IMR-90 (cell line): ENCODE results near the gene ANTXR1. TPM values are rescaled to one million over a fixed set of nuclear protein-coding genes. Genes with fewer than 3 reads are reported as not detected.

Experiments
- ATAC-seq: fragments of 200-7000 bp; cut with Tn5 transposase; 2 replicates; pipeline ENCODE4 v1.9.1; 2020; ENCODE audit warnings: low read depth, mild to moderate bottlenecking, moderate library complexity
- BruUV-seq: library from RNA; stranded (reverse); fragments of 400-500 nt; replicated peaks from 2 replicates; lab custom pipeline; 2021; lab: Mats Ljungman, UMichigan
- CTCF ChIA-PET: fragments of 300-600 bp; formaldehyde crosslinking; extraction: SDS; loops from one replicate; lab custom pipeline; 2021; ENCODE audit warnings: antibody characterized with exemption; lab: Yijun Ruan, JAX
- POLR2A ChIA-PET: fragments of 300-600 bp; sonication (Branson Sonifier 250); formaldehyde crosslinking; loops from one replicate; lab custom pipeline; 2022; ENCODE audit warnings: antibody characterized with exemption; ENCODE audit not compliant: unreplicated experiment; lab: Charles Lee
- DNase-seq: peaks from one replicate; pipeline ENCODE4 v3.0.0; 2013
- H2AFZ ChIP-seq: replicated peaks from 2 replicates; pipeline ENCODE3; 2013; ENCODE audit warnings: low read length, mild to moderate bottlenecking; ENCODE audit not compliant: poor library complexity
- H2AK5ac ChIP-seq: 2 replicates; pipeline ENCODE4 v1.6.1; 2013; ENCODE audit warnings: low read depth, low read length, inconsistent platforms
- H2AK9ac ChIP-seq: replicated peaks from 2 replicates; pipeline ENCODE3; 2013; ENCODE audit warnings: mild to moderate bottlenecking, low read depth, low read length, moderate library complexity; ENCODE audit not compliant: poor library complexity
- H2BK120ac ChIP-seq: 2 replicates; pipeline ENCODE4 v1.6.1; 2013; ENCODE audit warnings: low read depth, low read length, inconsistent platforms
- H2BK15ac ChIP-seq: 3 replicates; pipeline ENCODE4 v1.6.1; 2013; ENCODE audit warnings: low read depth, low read length, inconsistent platforms
- H2BK20ac ChIP-seq: 2 replicates; pipeline ENCODE4 v1.6.1; 2013; ENCODE audit warnings: low read depth, mild to moderate bottlenecking, inconsistent platforms, low read length, moderate library complexity
- H2BK5ac ChIP-seq: 2 replicates; pipeline ENCODE4 v1.6.1; 2013; ENCODE audit warnings: mild to moderate bottlenecking, low read depth, low read length, inconsistent platforms; ENCODE audit not compliant: poor library complexity, severe bottlenecking
- H3K14ac ChIP-seq: replicated peaks from 2 replicates; pipeline ENCODE4 v1.6.1; 2013; ENCODE audit warnings: low read depth, low read length, inconsistent platforms
- H3K18ac ChIP-seq: 2 replicates; pipeline ENCODE4 v1.6.1; 2013; ENCODE audit warnings: low read depth, low read length, control low read depth
- H3K23ac ChIP-seq: 2 replicates; pipeline ENCODE4 v1.6.1; 2013; ENCODE audit warnings: low read depth, low read length, inconsistent platforms
- H3K27ac ChIP-seq: 2 replicates; pipeline ENCODE4 v1.5.1; 2013; ENCODE audit warnings: mild to moderate bottlenecking, control low read depth, low read length; ENCODE audit not compliant: insufficient read depth
- H3K27me3 ChIP-seq: 2 replicates; pipeline ENCODE4 v1.6.1; 2013; ENCODE audit warnings: low read length; ENCODE audit not compliant: control insufficient read depth, insufficient read depth
- H3K36me3 ChIP-seq: 2 replicates; pipeline ENCODE4 v1.6.1; 2013; ENCODE audit warnings: low read length, mixed read lengths; ENCODE audit not compliant: control insufficient read depth, insufficient read depth
- H3K4ac ChIP-seq: 2 replicates; pipeline ENCODE4 v1.6.1; 2013; ENCODE audit warnings: low read depth, low read length, inconsistent platforms
- H3K4me1 ChIP-seq: 2 replicates; pipeline ENCODE4 v1.6.1; 2013; ENCODE audit warnings: low read length, mixed read lengths; ENCODE audit not compliant: control insufficient read depth, insufficient read depth
- H3K4me2 ChIP-seq: 2 replicates; pipeline ENCODE4 v1.6.1; 2013; ENCODE audit warnings: low read depth, mild to moderate bottlenecking, control low read depth, low read length, moderate library complexity
- H3K4me3 ChIP-seq: 2 replicates; pipeline ENCODE4 v1.5.1; 2013; ENCODE audit warnings: low read depth, mild to moderate bottlenecking, control low read depth, low read length, moderate library complexity; ENCODE audit not compliant: insufficient read depth
- H3K56ac ChIP-seq: 2 replicates; pipeline ENCODE4 v1.6.1; 2013; ENCODE audit warnings: low read length, inconsistent platforms; ENCODE audit not compliant: insufficient read depth; ENCODE audit errors: extremely low read depth
- H3K79me1 ChIP-seq, 2 experiments: 2 replicates each; pipeline ENCODE4 v1.6.1; 2013; ENCODE audit warnings: low read length in 2 of 2, inconsistent platforms in 1 of 2, low read depth in 1 of 2
- H3K9ac ChIP-seq: 2 replicates; pipeline ENCODE4 v1.6.1; 2013; ENCODE audit warnings: low read depth, low read length, control low read depth
- H3K9me1 ChIP-seq: 2 replicates; pipeline ENCODE4 v1.6.1; 2013; ENCODE audit warnings: low read length, inconsistent platforms; ENCODE audit not compliant: insufficient read depth
- H3K9me3 ChIP-seq: 2 replicates; pipeline ENCODE4 v1.6.1; 2013; ENCODE audit warnings: low read length; ENCODE audit not compliant: control insufficient read depth, insufficient read depth
- H4K20me1 ChIP-seq: 2 replicates; pipeline ENCODE4 v1.6.1; 2013; ENCODE audit warnings: low read length, inconsistent platforms; ENCODE audit not compliant: insufficient read depth
- H4K5ac ChIP-seq: 2 replicates; pipeline ENCODE4 v1.6.1; 2013; ENCODE audit warnings: mild to moderate bottlenecking, low read depth, low read length, control low read depth
- H4K8ac ChIP-seq, 2 experiments: 2 replicates each; pipeline ENCODE4 v1.6.1; 2013; ENCODE audit warnings: low read depth in 2 of 2, low read length in 2 of 2, control low read depth in 1 of 2, inconsistent platforms in 1 of 2
- H4K91ac ChIP-seq: 2 replicates; pipeline ENCODE4 v1.6.1; 2013; ENCODE audit warnings: low read depth, low read length, inconsistent platforms; ENCODE audit not compliant: insufficient read depth
- CEBPB ChIP-seq: IDR thresholded peaks from 2 replicates; pipeline ENCODE4 v1.6.1; 2012; ENCODE audit warnings: low read depth, low read length, improper control_type of control experiment
- CHD1 ChIP-seq: IDR thresholded peaks from 2 replicates; pipeline ENCODE4 v1.6.1; 2012; ENCODE audit warnings: low read depth, low read length, improper control_type of control experiment
- MAFK ChIP-seq: IDR thresholded peaks from 2 replicates; pipeline ENCODE4 v1.6.1; 2012; ENCODE audit warnings: low read depth, low read length, improper control_type of control experiment
- MXI1 ChIP-seq: IDR thresholded peaks from 2 replicates; pipeline ENCODE4 v1.6.1; 2012; ENCODE audit warnings: low read depth, mild to moderate bottlenecking, low read length, moderate library complexity, borderline replicate concordance
- NFE2L2 ChIP-seq: fragments of 150-350 bp; IDR thresholded peaks from 2 replicates; pipeline ENCODE4 v1.6.1; 2016; ENCODE audit warnings: low read depth, mild to moderate bottlenecking, low read length
- POLR2A ChIP-seq: IDR thresholded peaks from 2 replicates; pipeline ENCODE4 v1.6.1; 2012; ENCODE audit warnings: mild to moderate bottlenecking, low read depth, low read length
- WGBS, 2 experiments: methylation state at CpG; one replicate each; pipeline versions ENCODE4 v1.1.5 to v1.1.7; 2013; ENCODE audit warnings: missing lambda C conversion rate in 2 of 2; ENCODE audit not compliant: insufficient read length in 1 of 2; ENCODE audit errors: extremely low coverage in 2 of 2; 5-methylcytosine and 5-hydroxymethylcytosine counted together
- dilution Hi-C: fragments of 300-500 bp; cut with HindIII; formaldehyde crosslinking; loops from one replicate; pipeline ENCODE4 v1.14.3; 2018; ENCODE audit warnings: low sequenced_read_pairs; ENCODE audit not compliant: unreplicated experiment
- in situ Hi-C: fragments of 300-500 bp; cut with MboI; formaldehyde crosslinking; loops from 3 replicates; pipeline ENCODE4 v1.14.3; 2019; ENCODE audit warnings: low sequenced_read_pairs, inconsistent platforms, mixed read lengths
- intact Hi-C: fragments of 100-400 bp; cut with micrococcal nuclease; formaldehyde crosslinking; loops from 2 replicates; pipeline ENCODE4 v1.10.0; 2022
- polyA plus RNA-seq, 3 experiments: library from polyadenylated mRNA; depleted of rRNA; stranded (reverse); fragments of >200 nt; gene quantifications; 2 replicates each; pipeline ENCODE4 v1.2.3, GENCODE V29; 2012; ENCODE audit warnings: low replicate concordance in 1 of 3
- total RNA-seq: library from RNA; depleted of rRNA; stranded (reverse); fragments of >200 nt; gene quantifications from 2 replicates; pipeline ENCODE4 v1.2.3, GENCODE V29; 2012
- TF ChIP-seq, protein P1 (sequence below): fragments of 150-350 bp; IDR thresholded peaks from 2 replicates; pipeline ENCODE4 v1.6.1; 2017; ENCODE audit warnings: mild to moderate bottlenecking, antibody characterized with exemption, low read length, low read depth

ANTXR1 gene
- total and polyA plus RNA-seq, 2 of the 4 experiments (the other 2 are of a cell fraction): 27.2 to 36.9 TPM

DNA sequence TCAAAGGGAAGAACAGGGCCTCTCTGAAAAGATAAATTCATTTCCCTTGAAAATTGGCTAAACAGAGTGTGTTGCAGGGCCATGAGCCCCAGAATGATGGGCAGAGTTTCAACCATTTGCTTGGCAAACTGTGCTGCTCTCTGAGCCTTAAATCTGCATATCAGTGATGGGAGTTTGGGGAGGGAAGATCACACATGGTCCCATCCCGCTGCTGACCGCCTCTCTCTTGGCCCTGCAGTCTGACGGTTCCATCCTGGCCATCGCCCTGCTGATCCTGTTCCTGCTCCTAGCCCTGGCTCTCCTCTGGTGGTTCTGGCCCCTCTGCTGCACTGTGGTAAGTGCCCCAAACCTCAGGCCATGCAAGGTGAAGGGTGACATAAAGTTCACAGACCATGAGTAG lies 139.0 kb downstream of the ANTXR1 start:
- Histone ChIP-seq H2AFZ (no peak overlapping the region), H2AK5ac (peak overlapping the region; percentile 54), H3K18ac (peak overlapping the region; percentile 34; the same call in 1 of the 2 replicates), H2BK20ac (no peak overlapping the region), H4K20me1 (no peaks in the 10 kb centered on the region), H3K56ac (no peak overlapping the region), H3K14ac (no peak overlapping the region), H4K5ac (no peak overlapping the region), H3K27me3 (no peaks in the 10 kb centered on the region), H3K36me3 (peaks cover 49% of the 10 kb centered on the region), H4K91ac (no peak overlapping the region), H2BK15ac (no peak overlapping the region), H3K27ac (peak overlapping the region; percentile 9; the same call in 1 of the 2 replicates), H4K8ac (peak overlapping the region in 1 of 2 experiments; percentile 23; a peak in 1 of 4 replicates), H2BK5ac (no peak overlapping the region), H3K9me3 (no peaks in the 10 kb centered on the region), H3K4me1 (peaks cover 30% of the 10 kb centered on the region), H3K23ac (no peak overlapping the region), H3K9ac (no peak overlapping the region), H2BK120ac (no peak overlapping the region), H3K79me1 (peaks cover 10 to 43% of the 10 kb centered on the region in 2 experiments; a peak in 3 of 4 replicates), H2AK9ac (no peak overlapping the region), H3K4me2 (no peak overlapping the region), H3K4ac (no peak overlapping the region), H3K4me3 (no peak overlapping the region), H3K9me1 (peaks cover 28% of the 10 kb centered on the region)
- TF ChIP-seq MAFK: no peak
- no peak for TF ChIP-seq CEBPB
- TF ChIP-seq MXI1: no peak
- TF ChIP-seq CHD1: no peak
- no peak for TF ChIP-seq NFE2L2
- TF ChIP-seq POLR2A: no peak
- TF ChIP-seq, protein P1, sequence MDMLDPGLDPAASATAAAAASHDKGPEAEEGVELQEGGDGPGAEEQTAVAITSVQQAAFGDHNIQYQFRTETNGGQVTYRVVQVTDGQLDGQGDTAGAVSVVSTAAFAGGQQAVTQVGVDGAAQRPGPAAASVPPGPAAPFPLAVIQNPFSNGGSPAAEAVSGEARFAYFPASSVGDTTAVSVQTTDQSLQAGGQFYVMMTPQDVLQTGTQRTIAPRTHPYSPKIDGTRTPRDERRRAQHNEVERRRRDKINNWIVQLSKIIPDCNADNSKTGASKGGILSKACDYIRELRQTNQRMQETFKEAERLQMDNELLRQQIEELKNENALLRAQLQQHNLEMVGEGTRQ: no peak
- ATAC-seq (no peak), DNase-seq (no peak)
- ChIA-PET POLR2A (no interaction called here), CTCF (no interaction called here)
- BruUV-seq: no TSS peak
- intact Hi-C loops: loop anchor here (5.0 kb wide), 1 partner anchor 50 kb away; no protein-coding TSS in a partner anchor
- in situ Hi-C loops: no loop called here
- dilution Hi-C loops: no loop called here
- WGBS, 2 experiments: no CpG with 5 or more reads among the region's 4 CpGs
